ENCODE results near the gene PDCD1LG2.

GRCh38 chr9:5499157-5499556 is 11.2 kb upstream of the PDCD1LG2 start:
- TF ChIP-seq CTCF (IDR thresholded peaks at IDR 0.05) (no peak), POLR2A (IDR thresholded peaks at IDR 0.05) (no peak)

All from thyroid gland (tissue), 4 donors.